MM.1S (cell line): ENCODE measurements around the gene NCKAP5.

Experiments
- EZH2 ChIP-seq: fragments of 300-600 bp; sonication (generic); optimal IDR thresholded peaks from 2 replicates; pipeline ENCODE3; 2017; ENCODE audit warnings: low read depth, mild to moderate bottlenecking, antibody characterized with exemption, low read length, mixed read lengths
- TF ChIP-seq, protein P1 (sequence below): fragments of 300-600 bp; sonication (generic); IDR thresholded peaks from 2 replicates; pipeline ENCODE4 v1.5.1; 2016; ENCODE audit warnings: antibody characterized with exemption, low read length, mixed read lengths

DNA sequence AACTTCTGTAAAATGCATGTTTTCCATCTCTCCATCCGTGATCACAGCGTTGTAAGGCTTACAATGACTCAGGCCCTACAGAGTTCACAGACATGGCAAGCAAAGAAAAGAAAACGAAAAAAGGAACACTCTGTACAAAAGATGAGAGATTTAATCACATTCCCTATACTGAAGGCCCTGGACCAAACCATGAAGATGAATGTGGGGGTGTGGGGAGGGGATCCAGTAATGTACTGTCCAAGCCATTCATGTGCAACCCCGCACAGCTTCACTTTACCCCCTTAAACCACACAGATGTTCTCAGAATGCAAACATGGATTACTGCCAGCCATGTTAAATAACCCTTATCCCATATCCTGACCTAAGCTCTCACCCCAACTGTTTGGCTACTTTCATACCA lies 391.1 kb downstream of the NCKAP5 start:
- TF ChIP-seq, protein P1, sequence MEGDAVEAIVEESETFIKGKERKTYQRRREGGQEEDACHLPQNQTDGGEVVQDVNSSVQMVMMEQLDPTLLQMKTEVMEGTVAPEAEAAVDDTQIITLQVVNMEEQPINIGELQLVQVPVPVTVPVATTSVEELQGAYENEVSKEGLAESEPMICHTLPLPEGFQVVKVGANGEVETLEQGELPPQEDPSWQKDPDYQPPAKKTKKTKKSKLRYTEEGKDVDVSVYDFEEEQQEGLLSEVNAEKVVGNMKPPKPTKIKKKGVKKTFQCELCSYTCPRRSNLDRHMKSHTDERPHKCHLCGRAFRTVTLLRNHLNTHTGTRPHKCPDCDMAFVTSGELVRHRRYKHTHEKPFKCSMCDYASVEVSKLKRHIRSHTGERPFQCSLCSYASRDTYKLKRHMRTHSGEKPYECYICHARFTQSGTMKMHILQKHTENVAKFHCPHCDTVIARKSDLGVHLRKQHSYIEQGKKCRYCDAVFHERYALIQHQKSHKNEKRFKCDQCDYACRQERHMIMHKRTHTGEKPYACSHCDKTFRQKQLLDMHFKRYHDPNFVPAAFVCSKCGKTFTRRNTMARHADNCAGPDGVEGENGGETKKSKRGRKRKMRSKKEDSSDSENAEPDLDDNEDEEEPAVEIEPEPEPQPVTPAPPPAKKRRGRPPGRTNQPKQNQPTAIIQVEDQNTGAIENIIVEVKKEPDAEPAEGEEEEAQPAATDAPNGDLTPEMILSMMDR = no peak
- no peak for TF ChIP-seq EZH2
